Mucosa of descending colon (tissue), 3 donors: ENCODE results near the gene NAA38. TPM values are rescaled to one million over a fixed set of nuclear protein-coding genes. Genes with fewer than 3 reads are reported as not detected.

Experiments
- ATAC-seq: fragments of 200-7000 bp; cut with Tn5 transposase; one replicate; pipeline ENCODE4 v1.9.1; 2020; ENCODE audit warnings: mild to moderate bottlenecking, moderate library complexity
- DNase-seq, 3 donors: peaks; one replicate each; pipeline ENCODE4 v3.0.0-alpha.2; 2020
- H3K36me3 ChIP-seq: fragments of 200-600 bp; one replicate; pipeline ENCODE4 v1.8.0; 2021; ENCODE audit warnings: low read depth, mild to moderate bottlenecking
- H3K4me1 ChIP-seq: fragments of 200-600 bp; one replicate; pipeline ENCODE4 v1.8.0; 2021; ENCODE audit warnings: low read depth, mild to moderate bottlenecking
- H3K4me3 ChIP-seq: fragments of 200-600 bp; one replicate; pipeline ENCODE4 v1.8.0; 2021; ENCODE audit warnings: mild to moderate bottlenecking
- H3K9me3 ChIP-seq: fragments of 200-600 bp; one replicate; pipeline ENCODE4 v1.8.0; 2021; ENCODE audit warnings: mild to moderate bottlenecking
- CTCF ChIP-seq: fragments of 200-600 bp; IDR thresholded peaks from one replicate; pipeline ENCODE4 v1.8.0; 2022; ENCODE audit warnings: antibody characterized with exemption, mild to moderate bottlenecking
- intact Hi-C, 2 donors: fragments of 100-400 bp; cut with DNase I in 1 of 2; cut with micrococcal nuclease in 1 of 2; formaldehyde crosslinking; loops; one replicate each; pipeline versions ENCODE4 v1.11.0 to v1.11.1; 2022; cut with DNase I, micrococcal nuclease
- total RNA-seq, 3 donors: library from RNA; stranded (reverse); fragmentation: NEBNext Ultra II Directional in 2 of 3; extraction: Animal tissue kit (Norgen Biotek cat#: 25700) in 2 of 3; gene quantifications; one replicate each; pipeline versions ENCODE4 v1.2.1 to v1.2.4, GENCODE V29; 2021 to 2023
- donor health status: DM: no; HTN: no; CAD: no; lungs with moderate emphysema.
- donor health status: DM: no; HTN: no; CAD: no.
- donor health status: DM: no; HTN: yes; CAD: no.

The NAA38 gene
- total RNA-seq, 3 donors from 2014 or later = 51.2 to 73.5 (median 58.2) TPM

GRCh38 chr17:7884581-7885366 lies 27.4 kb upstream of the NAA38 start:
- Histone ChIP-seq H3K4me1 (peaks cover 58% of the 10 kb centered on the region), H3K9me3 (no peaks in the 10 kb centered on the region), H3K4me3 (peak overlapping the region; percentile 75), H3K36me3 (no peaks in the 10 kb centered on the region)
- ATAC-seq (peak; percentile 3), DNase-seq (peak; percentile 35 to 71 (median 61))
- no peak for TF ChIP-seq CTCF
- intact Hi-C loops = no loop called here

GRCh38 chr17:7883781-7884386 lies 26.5 kb upstream of the NAA38 start:
- Histone ChIP-seq H3K4me3 (no peak overlapping the region), H3K4me1 (peaks cover 49% of the 10 kb centered on the region), H3K36me3 (no peaks in the 10 kb centered on the region), H3K9me3 (no peaks in the 10 kb centered on the region)
- intact Hi-C loops = no loop called here
- TF ChIP-seq CTCF = no peak
- no peak for ATAC-seq
- DNase-seq = no peak

- intact Hi-C loops = no loop called here
- no peak for TF ChIP-seq CTCF
- no peaks in the 10 kb centered on the region for H3K9me3 ChIP-seq
- H3K4me1 ChIP-seq = peaks cover 39% of the 10 kb centered on the region
- H3K4me3 ChIP-seq = no peak overlapping the region
- no peaks in the 10 kb centered on the region for H3K36me3 ChIP-seq
- ATAC-seq (no peak), DNase-seq (no peak)
These were observed 25.3 kb upstream of the NAA38 start for GRCh38 chr17:7882629-7883028.

GRCh38 chr17:7882068-7882467 lies 24.7 kb upstream of the NAA38 start:
- Histone ChIP-seq H3K9me3 (no peaks in the 10 kb centered on the region), H3K4me1 (peaks cover 35% of the 10 kb centered on the region), H3K36me3 (no peaks in the 10 kb centered on the region), H3K4me3 (no peak overlapping the region)
- no peak for DNase-seq
- ATAC-seq = no peak
- no peak for TF ChIP-seq CTCF
- intact Hi-C loops = no loop called here

- no peak for DNase-seq
- intact Hi-C loops = no loop called here
- Histone ChIP-seq H3K4me1 (peaks cover 30% of the 10 kb centered on the region), H3K4me3 (no peak overlapping the region), H3K36me3 (no peaks in the 10 kb centered on the region), H3K9me3 (no peaks in the 10 kb centered on the region)
- no peak for ATAC-seq
- TF ChIP-seq CTCF = no peak
These were observed 24.1 kb upstream of the NAA38 start for GRCh38 chr17:7881276-7882054.
